OCI-LY7 (cell line): ENCODE data around the gene PARM1.

Experiments
- CTCF ChIP-seq: fragments of 200-600 bp; sonication (generic); conservative IDR thresholded peaks from 2 replicates; pipeline ENCODE4 v1.5.1; 2014; ENCODE audit warnings: mild to moderate bottlenecking, antibody characterized with exemption, low read length, moderate library complexity, mixed read lengths
- EZH2phosphoT487 ChIP-seq: fragments of 200-600 bp; sonication (generic); IDR thresholded peaks from 2 replicates; pipeline ENCODE4 v1.6.1; 2018; ENCODE audit warnings: low read depth, borderline replicate concordance, mild to moderate bottlenecking, mixed run types, antibody characterized with exemption, low read length, moderate library complexity, mixed read lengths

- TF ChIP-seq CTCF: no peak
- TF ChIP-seq EZH2phosphoT487: no peak
Measured at GRCh38 chr4:74886484-74886883, 46.4 kb upstream of the PARM1 start.
